HEK293T (cell line): ENCODE data around the gene DNAJC9.

Experiments
- CTCF ChIA-PET: fragments of 350-600 bp; formaldehyde crosslinking; extraction: SDS; loops from one replicate; lab custom pipeline; 2021; ENCODE audit warnings: antibody characterized with exemption, inconsistent platforms; lab: Yijun Ruan, JAX
- POLR2A ChIA-PET: fragments of 350-600 bp; formaldehyde crosslinking; extraction: SDS; loops from one replicate; lab custom pipeline; 2020; ENCODE audit warnings: antibody characterized with exemption, inconsistent platforms; lab: Yijun Ruan, JAX
- DNase-seq: peaks from one replicate; pipeline ENCODE4 v3.0.0; 2012; ENCODE audit warnings: mixed read lengths; ENCODE audit errors: extremely low spot score
- ARNT ChIP-seq: fragments of 450-650 bp; IDR thresholded peaks from 2 replicates; pipeline ENCODE4 v1.6.1; 2017; ENCODE audit warnings: mild to moderate bottlenecking
- BHLHE40 ChIP-seq: fragments of 450-650 bp; IDR thresholded peaks from 2 replicates; pipeline ENCODE4 v1.6.1; 2016; ENCODE audit warnings: mild to moderate bottlenecking, moderate library complexity, borderline replicate concordance
- CTBP1 ChIP-seq: fragments of 450-650 bp; IDR thresholded peaks from 2 replicates; pipeline ENCODE4 v1.6.1; 2016; ENCODE audit warnings: borderline replicate concordance
- ELF4 ChIP-seq: fragments of 450-650 bp; IDR thresholded peaks from 2 replicates; pipeline ENCODE4 v1.6.1; 2017; ENCODE audit warnings: antibody characterized with exemption
- FOXA1 ChIP-seq: fragments of 450-650 bp; IDR thresholded peaks from 2 replicates; pipeline ENCODE4 v1.6.1; 2016; ENCODE audit warnings: mild to moderate bottlenecking
- FOXK2 ChIP-seq: fragments of 450-650 bp; IDR thresholded peaks from 2 replicates; pipeline ENCODE4 v1.6.1; 2016; ENCODE audit warnings: mild to moderate bottlenecking
- FOXM1 ChIP-seq: fragments of 450-650 bp; IDR thresholded peaks from 2 replicates; pipeline ENCODE4 v1.6.1; 2017; ENCODE audit warnings: mild to moderate bottlenecking, borderline replicate concordance
- HDGF ChIP-seq: fragments of 450-650 bp; IDR thresholded peaks from 2 replicates; pipeline ENCODE4 v1.6.1; 2017; ENCODE audit warnings: antibody characterized with exemption, borderline replicate concordance
- L3MBTL2 ChIP-seq: fragments of 450-650 bp; conservative IDR thresholded peaks from 2 replicates; pipeline ENCODE4 v1.6.1; 2016; ENCODE audit warnings: mild to moderate bottlenecking
- LEF1 ChIP-seq: fragments of 450-650 bp; IDR thresholded peaks from 2 replicates; pipeline ENCODE4 v1.6.1; 2017; ENCODE audit warnings: mild to moderate bottlenecking, borderline replicate concordance
- NFRKB ChIP-seq: fragments of 450-650 bp; IDR thresholded peaks from 2 replicates; pipeline ENCODE4 v1.6.1; 2016; ENCODE audit warnings: mild to moderate bottlenecking, moderate library complexity
- SP1 ChIP-seq: fragments of 450-650 bp; IDR thresholded peaks from 2 replicates; pipeline ENCODE4 v1.6.1; 2017
- SUZ12 ChIP-seq: fragments of 450-650 bp; IDR thresholded peaks from 2 replicates; pipeline ENCODE4 v1.6.1; 2016; ENCODE audit warnings: mild to moderate bottlenecking
- TARDBP ChIP-seq: fragments of 450-650 bp; IDR thresholded peaks from 2 replicates; pipeline ENCODE4 v1.6.1; 2016
- ZNF384 ChIP-seq: fragments of 450-650 bp; IDR thresholded peaks from 2 replicates; pipeline ENCODE4 v1.6.1; 2016
- TF ChIP-seq, protein P1 (sequence below): fragments of 450-650 bp; IDR thresholded peaks from 2 replicates; pipeline ENCODE4 v1.6.1; 2016

Gene DNAJC9

DNA sequence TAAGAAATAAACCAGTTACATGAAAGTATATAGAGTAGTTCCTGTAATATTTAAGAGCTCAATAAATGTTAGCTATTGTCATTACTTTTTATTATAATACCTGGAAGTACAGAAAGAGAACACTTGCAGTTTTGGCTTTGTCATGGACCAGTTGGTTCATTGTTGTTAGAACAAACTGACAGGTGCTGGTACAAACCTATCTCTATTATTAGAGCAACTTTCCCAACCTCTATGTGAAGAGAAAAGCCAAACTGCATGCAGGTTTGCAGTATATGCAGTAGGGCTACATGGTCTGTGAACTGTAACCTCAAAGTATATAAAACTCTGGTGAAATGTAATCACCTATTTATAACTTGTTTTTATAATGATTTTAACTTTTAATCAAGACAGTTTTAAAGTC, 20.4 kb downstream of the DNAJC9 start:
- no peak for DNase-seq
- TF ChIP-seq ARNT = no peak
- TF ChIP-seq SUZ12 = no peak
- TF ChIP-seq, protein P1, sequence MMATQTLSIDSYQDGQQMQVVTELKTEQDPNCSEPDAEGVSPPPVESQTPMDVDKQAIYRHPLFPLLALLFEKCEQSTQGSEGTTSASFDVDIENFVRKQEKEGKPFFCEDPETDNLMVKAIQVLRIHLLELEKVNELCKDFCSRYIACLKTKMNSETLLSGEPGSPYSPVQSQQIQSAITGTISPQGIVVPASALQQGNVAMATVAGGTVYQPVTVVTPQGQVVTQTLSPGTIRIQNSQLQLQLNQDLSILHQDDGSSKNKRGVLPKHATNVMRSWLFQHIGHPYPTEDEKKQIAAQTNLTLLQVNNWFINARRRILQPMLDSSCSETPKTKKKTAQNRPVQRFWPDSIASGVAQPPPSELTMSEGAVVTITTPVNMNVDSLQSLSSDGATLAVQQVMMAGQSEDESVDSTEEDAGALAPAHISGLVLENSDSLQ = no peak
- TF ChIP-seq ZNF384 = no peak
- TF ChIP-seq L3MBTL2 = no peak
- TF ChIP-seq FOXK2 = no peak
- TF ChIP-seq FOXM1 = no peak
- TF ChIP-seq ELF4 = no peak
- CTCF ChIA-PET = no interaction called here
- POLR2A ChIA-PET = interaction anchor here (1.9 kb wide), 1 partner anchor 21 kb away, joined by 4 read pairs; the partner anchor contains the start of gene DNAJC9

DNA sequence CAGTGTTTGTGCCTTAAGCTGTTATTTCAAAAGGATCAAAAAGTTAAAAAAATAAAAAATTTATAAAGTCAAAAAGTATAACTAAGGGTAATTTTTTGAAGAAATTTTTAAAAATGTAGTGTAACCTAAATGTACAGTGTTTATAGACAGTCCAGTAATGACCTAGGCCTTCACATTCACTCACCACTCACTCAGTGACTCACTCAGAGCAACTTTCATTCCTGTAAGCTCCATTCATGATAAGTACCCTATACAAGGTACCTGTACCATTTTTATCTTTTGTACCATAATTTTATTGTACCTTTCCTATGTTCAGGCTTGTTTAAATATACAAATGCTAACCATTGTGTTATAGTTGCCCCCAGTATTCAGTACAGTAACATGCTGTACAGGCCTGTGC, 21.5 kb downstream of the DNAJC9 start:
- no peak for TF ChIP-seq FOXM1
- TF ChIP-seq, protein P1 = no peak
- TF ChIP-seq CTBP1 = no peak
- no peak for TF ChIP-seq HDGF
- no peak for TF ChIP-seq L3MBTL2
- no peak for TF ChIP-seq FOXA1
- TF ChIP-seq ELF4 = no peak
- no peak for TF ChIP-seq BHLHE40
- no peak for TF ChIP-seq ZNF384
- no peak for TF ChIP-seq NFRKB
- TF ChIP-seq TARDBP = no peak
- no peak for TF ChIP-seq ARNT
- no peak for TF ChIP-seq SP1
- TF ChIP-seq FOXK2 = no peak
- TF ChIP-seq SUZ12 = no peak
- no peak for TF ChIP-seq LEF1
- no peak for DNase-seq
- ChIA-PET POLR2A (no interaction called here), CTCF (no interaction called here)

DNA sequence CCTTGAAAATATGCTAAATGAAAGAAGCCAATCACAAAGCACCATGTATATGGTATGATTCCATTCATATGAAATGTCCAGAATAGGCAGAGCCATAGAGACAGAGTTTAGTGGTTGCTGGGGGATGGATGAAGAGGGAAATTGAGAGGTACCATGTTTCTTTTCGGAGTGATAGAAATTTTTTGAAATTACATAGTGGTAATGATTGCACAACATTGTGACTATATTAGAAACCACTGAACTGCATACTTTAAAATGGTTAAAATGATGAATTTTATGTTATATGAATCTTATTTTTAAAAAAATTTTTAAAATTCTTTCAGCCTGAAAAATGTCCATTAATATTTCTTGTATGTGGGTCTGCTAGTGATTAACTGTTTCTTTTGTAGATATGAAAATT, 26.1 kb downstream of the DNAJC9 start:
- TF ChIP-seq NFRKB (no peak), ZNF384 (no peak), ARNT (no peak), CTBP1 (no peak), ELF4 (no peak), SUZ12 (no peak), FOXK2 (no peak), FOXM1 (no peak), TARDBP (no peak), SP1 (no peak), HDGF (no peak), FOXA1 (no peak)
- TF ChIP-seq, protein P1 = no peak
- POLR2A ChIA-PET = no interaction called here
- CTCF ChIA-PET = no interaction called here
- no peak for DNase-seq

DNA sequence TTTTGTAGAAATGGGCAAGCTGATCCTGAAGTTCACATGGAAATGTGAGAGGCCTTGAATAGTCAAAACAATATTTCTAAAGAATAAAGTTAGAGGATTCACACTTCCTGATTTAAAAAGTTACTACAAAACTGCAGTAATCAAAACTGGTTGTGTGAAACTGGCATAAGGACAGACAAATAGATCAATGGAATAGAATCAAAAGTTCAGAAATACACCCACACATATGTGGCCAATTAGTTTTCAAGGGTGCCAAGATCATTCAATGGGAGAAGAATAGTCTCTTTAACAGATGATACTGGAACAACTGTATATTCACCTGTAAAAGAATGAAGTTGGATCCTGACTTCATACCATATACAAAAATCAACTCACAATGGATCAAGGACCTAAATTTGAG, 27.7 kb downstream of the DNAJC9 start:
- ChIA-PET CTCF (interaction anchor here (1.3 kb wide), 1 partner anchor 10 kb away, joined by 4 read pairs; no protein-coding TSS in a partner anchor), POLR2A (no interaction called here)
- TF ChIP-seq SP1 = no peak
- no peak for TF ChIP-seq L3MBTL2
- TF ChIP-seq, protein P1 = no peak
- no peak for TF ChIP-seq CTBP1
- no peak for TF ChIP-seq HDGF
- TF ChIP-seq ARNT = no peak
- TF ChIP-seq BHLHE40 = no peak
- TF ChIP-seq SUZ12 = no peak
- no peak for TF ChIP-seq ELF4
- no peak for TF ChIP-seq TARDBP
- DNase-seq = no peak

DNA sequence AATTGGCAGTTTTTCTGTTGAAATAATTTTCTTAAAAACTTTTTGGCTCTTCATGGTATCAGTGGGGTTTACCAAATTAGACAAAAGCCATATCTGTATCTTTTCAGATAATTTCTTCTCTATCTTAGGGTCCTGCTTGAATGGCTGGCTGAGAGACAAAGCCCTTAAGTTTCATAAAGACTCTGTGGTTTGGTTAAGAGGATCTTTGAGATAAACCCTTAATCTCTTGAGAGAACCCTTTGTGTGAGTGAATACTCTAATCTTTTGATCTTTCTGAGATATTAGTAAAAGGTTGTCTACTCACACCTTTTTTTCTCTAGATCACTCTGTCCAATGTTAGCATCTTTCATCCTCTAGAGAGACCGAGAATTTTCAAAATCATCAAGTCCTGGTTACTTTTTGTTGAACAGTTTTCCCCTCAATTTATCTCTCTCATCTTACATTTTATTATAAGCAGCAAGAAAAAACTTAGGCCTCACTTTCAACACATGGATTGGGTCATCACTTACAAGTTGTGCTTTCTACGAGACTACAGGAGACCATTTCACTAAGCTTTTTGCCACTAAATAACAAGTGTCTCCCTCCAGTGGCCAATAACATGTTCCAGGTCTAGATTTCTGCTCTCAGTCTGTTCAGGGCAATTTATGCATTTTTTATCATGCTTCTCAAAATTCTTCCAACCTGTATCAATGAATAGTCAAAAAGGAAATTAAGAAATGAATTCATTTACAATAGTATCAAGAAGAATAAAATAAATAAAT, 28.4 kb downstream of the DNAJC9 start:
- ChIA-PET POLR2A (no interaction called here), CTCF (interaction anchor here (1.3 kb wide), 1 partner anchor 9 kb away, joined by 4 read pairs; no protein-coding TSS in a partner anchor)
- TF ChIP-seq SP1 (no peak), TARDBP (no peak), LEF1 (no peak), FOXM1 (no peak), HDGF (no peak), L3MBTL2 (no peak), CTBP1 (no peak), ELF4 (no peak), SUZ12 (no peak), ZNF384 (no peak), ARNT (no peak), NFRKB (no peak), BHLHE40 (no peak)
- peak; percentile 46 for DNase-seq
